GM12874 (cell line): ENCODE data around the gene YWHAG.
A peak's percentile ranks its signal among the peaks of the same experiment; 100 is the strongest.

Source experiments
- TF ChIP-seq, protein P1 (sequence below): IDR thresholded peaks from 2 replicates; pipeline ENCODE4 v1.5.1; 2011; ENCODE audit warnings: low read depth, mild to moderate bottlenecking, control low read depth, low read length, moderate library complexity; ENCODE audit not compliant: insufficient read depth

YWHAG gene

DNA sequence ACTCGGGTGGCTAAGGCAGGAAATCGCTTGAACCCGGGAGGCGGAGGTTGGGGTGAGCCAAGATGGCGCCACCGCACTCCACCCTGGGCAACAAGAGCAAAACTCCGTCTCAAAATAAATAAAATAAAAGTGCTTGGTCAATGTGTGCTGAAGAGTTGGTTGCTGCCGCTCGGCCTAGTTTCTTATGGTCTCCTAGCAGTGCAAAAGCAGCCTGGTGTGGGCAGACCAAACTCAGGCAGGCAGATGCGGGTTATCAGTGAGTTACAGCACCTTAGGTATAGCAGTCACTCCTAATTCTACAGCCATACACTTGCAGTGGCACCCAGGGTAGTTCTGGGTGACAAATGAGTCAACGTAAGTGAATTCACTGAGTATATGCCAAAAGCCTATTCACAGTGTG is 33.7 kb downstream of the YWHAG start:
- TF ChIP-seq, protein P1, sequence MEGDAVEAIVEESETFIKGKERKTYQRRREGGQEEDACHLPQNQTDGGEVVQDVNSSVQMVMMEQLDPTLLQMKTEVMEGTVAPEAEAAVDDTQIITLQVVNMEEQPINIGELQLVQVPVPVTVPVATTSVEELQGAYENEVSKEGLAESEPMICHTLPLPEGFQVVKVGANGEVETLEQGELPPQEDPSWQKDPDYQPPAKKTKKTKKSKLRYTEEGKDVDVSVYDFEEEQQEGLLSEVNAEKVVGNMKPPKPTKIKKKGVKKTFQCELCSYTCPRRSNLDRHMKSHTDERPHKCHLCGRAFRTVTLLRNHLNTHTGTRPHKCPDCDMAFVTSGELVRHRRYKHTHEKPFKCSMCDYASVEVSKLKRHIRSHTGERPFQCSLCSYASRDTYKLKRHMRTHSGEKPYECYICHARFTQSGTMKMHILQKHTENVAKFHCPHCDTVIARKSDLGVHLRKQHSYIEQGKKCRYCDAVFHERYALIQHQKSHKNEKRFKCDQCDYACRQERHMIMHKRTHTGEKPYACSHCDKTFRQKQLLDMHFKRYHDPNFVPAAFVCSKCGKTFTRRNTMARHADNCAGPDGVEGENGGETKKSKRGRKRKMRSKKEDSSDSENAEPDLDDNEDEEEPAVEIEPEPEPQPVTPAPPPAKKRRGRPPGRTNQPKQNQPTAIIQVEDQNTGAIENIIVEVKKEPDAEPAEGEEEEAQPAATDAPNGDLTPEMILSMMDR = no peak

DNA sequence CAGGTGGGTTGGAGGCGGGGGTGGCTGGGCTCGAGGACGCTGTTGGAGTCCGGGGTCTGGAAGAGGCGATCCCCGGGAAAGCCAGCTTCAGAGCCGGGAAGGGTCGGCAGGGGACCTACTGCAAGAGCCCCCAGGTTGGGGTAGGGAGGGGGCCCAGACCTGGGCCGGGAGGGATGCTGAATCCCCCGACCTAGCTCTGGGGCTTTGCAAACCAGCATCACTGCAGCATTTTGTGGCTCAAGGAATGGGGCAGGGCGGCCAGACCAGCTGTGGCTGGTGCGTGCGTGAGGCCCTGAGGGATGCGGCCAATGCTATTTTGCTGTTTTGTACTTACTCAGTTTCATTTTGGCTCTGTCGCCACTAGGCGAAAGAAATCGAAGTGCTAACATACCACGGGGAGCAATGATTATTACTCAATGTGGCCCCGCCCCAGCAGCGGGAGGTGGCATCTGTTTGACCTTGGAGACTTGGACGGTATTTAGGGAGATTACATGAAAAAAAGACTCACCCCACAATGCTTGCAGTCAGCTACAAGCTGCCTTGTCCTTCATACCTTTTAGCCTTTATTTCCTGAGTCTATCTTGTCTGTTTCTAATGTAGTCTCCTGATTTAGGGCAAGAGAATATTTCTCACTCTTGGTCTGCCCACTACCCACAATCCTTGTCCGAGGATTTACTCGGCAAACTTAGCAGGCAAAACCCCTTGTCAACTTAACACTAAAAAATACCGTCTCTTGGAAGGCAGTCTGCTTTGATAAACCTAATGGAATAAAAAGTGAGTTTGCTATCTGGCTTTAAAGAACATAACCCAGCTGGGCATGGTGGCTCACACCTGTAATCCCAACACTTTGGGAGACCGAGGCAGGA is 40.1 kb downstream of the YWHAG start:
- TF ChIP-seq, protein P1 = peak; percentile 42

DNA sequence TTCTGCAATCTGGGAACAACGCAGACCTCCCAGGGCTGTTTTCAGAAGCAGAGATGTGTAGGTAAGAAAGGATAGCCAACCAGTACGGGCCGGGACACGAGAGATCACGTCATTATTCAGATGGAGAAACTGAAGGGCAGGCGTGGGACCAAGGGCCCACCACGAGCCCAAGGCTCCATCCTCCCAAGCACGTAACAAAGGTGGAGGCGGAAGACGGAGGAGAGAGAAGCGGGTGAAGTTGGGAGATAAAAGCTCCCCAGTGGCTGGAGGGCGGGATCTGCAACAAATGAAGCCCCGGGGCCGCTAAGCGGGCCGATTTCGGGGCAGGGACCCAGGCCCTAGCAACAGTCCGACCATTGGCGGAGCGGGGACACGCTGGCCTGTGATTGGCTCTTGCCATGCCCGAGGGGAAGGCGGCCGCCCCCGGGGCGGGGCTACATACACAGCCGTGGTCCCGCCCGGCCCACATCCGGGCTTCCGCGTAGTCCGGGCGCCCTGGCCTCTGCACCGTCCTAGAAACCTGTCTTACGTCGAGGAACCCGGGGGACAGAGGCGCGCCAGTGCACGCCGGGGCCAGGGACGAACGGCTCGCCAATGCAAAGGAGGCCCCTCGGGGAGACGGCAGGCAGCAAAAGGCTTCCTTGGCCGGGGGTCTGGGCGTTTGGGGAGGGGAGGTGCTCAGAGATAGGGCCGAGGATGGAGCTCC is 40.9 kb downstream of the YWHAG start:
- TF ChIP-seq, protein P1 = no peak

DNA sequence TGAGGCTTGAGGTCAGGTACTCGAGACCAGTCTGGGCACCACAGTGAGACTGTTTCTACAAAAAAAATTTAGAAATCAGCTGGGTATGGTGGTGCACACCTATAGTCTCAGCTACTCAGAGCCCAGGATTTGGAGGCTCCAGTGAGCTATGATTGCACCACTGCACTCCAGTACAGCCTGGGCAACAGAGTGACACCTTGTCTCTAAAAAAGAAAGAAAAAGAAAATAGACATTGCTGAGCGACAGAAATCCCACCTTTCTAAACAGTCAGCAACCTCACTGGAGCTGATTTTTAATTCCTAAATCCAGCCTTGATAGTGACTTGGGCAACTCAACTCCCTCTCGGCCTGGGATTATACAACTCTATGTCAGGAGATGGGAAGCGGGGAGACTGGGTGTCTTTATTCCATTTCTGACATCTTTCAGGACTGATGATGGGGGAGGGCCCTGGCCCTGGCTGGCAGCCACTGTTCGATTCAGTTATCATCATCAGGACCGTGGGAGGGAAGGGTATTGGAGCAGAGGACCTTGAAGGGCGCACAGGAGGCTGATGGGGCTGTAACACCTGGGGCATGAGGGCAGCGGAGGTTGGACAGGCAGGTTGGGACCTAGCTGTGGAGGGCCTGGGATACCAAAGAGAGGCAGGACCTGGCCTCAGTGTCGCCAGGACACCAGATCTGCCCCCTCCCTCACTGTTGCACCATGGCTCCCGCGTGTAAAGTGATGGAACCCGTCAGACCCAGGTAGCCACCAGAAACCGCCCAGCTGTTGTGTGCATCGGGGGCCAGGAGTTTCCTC is 41.6 kb downstream of the YWHAG start:
- TF ChIP-seq, protein P1 = no peak

DNA sequence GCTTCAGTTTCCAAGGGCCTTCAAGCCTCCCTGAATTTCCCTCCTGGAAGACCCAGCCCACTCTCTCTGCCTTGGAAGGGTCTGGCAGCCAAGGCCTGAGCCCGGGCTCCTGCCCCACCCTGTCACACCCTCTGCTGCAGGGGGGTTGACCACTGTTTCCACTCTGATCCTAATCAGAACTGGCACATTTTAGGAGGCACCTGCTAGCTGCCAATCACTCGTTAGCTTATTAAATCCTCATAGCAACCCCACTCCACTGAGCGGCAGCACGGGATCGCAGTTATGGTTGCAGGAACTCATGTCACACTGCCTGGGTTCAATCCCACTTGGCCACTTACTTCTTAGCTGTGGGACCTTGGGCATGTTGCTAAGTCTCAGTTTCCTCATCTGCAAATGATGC is 43.4 kb downstream of the YWHAG start:
- TF ChIP-seq, protein P1 = no peak

DNA sequence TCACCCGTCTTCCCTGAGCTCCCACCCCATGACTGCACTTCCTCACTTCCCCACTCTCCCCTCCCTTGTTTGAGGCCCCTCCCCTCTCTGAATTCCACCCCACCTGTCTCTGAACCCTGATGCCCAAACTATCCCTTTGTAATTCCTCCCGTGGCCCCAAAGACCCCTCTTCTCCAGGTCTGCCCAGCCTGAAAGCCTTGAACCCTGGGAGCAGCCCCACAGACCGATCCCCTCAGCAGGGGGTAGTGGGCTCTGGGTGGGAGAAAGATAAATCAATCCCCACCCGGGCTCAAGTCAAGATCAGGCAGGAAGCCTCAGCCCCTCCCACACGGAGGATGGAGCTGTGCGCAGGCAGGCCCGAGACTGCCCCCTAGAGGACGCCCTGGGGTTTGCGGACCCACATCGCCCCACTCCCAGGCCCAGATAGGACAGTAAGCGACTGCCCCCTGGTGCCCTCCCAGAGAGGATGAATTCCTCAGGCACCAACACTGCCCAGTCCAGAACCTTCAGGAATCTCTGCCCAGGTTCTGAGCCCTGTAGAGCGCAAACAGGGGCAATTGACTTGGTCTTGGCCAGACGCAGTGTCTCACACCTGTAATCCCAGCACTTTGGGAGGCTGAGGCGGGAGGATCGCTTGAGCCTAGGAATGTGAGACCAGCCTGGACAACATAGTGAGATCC is 44.6 kb downstream of the YWHAG start:
- TF ChIP-seq, protein P1 = peak; percentile 100
